Fibroblast of skin of right quadriceps (primary cell): ENCODE data around the gene C10orf71.

ENCODE experiments used
- DNase-seq: peaks from one replicate; pipeline ENCODE4 v3.0.0-alpha.2; 2013

C10orf71 gene

GRCh38 chr10:49273082-49273465 is 25.9 kb upstream of the C10orf71 start:
- no peak for DNase-seq

DNA sequence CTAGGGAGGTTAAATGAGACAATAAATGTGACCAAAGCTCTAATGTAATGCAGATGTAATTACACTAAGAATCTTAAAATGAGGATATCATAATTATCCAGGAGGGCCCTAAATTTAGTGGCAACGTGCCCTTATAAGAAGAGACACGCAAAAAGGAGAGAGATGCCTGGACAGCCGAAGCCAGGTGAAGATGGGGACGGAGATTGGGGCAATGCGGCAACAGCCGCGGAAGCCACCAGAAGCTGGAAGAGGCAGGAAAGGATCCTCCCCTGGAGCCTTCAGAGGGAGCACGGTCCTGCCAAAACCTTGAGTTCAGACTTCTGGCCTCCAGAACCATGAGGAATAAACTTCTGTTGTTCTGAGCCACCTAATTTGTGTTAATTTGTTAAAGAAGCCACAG is 25.3 kb upstream of the C10orf71 start:
- no peak for DNase-seq

- no peak for DNase-seq
Observed at GRCh38 chr10:49274886-49275285, 24.1 kb upstream of the C10orf71 start.

- DNase-seq = no peak
Observed at GRCh38 chr10:49275896-49276295, 23.1 kb upstream of the C10orf71 start.

- no peak for DNase-seq
Observed at GRCh38 chr10:49276596-49276995, 22.4 kb upstream of the C10orf71 start.

DNA sequence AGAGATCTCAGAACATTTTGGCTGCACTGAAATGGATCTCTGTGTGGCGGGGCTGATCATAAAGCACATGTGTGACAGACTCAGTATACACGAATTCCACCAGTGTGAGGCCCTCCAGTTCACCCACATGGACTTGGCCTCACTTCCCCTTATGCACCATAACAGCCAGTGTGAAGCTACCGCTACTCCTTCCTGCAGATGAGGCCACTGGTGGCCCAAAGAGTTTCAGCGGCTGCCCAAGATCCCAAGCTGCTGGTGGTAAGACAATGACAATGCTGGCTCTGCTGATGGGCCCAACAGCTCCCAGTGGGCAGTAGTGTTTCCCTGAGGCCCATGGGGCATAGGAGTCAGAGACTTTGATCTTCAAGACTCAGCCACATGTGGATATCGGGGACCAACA is 21.0 kb upstream of the C10orf71 start:
- no peak for DNase-seq

DNA sequence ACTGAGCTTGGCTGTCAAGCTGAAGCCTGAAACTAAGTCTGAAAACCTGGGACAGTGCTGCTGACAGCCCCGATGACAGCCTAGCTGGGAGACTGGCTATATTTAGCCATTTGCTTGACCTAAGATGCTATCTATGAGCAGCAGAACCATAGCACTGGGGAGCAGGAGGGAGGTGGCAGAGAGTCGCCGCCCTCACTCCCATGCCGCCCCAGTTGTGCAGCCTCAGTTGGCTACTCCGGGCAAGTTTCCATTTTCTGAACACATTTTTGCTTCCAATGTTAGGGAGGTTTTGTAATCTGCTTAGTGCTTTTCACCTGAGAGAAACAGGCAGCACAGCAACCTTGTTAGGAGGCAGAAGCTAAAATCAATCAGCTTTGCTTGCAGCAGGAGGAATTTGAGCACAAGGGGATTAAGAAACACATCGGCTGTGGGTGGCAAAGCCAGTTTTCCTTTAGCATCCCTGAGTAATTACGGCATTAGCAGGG is 20.4 kb upstream of the C10orf71 start:
- no peak for DNase-seq

GRCh38 chr10:49279015-49279880 is 19.7 kb upstream of the C10orf71 start:
- no peak for DNase-seq

DNA sequence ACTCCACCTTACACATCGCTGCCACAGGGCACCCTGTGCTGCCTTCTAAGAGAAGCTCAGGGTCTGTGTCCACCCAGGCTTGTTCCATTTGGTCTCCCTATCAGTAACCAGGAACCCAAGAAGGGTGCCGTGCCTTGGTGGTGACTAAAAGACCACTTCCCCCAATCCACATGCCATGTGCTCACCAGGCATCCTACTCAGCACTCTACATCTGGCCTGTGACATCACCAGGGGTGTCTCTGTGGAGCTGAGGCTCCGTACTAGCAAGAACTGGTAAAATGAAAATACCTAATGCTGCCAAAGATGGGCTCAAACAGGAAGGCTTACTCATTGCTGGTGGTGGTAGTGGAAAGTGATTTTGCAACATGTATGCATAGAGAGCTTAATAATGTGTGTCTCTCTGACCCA is 19.0 kb upstream of the C10orf71 start:
- peak; percentile 73 for DNase-seq

GRCh38 chr10:49281461-49281860 is 17.5 kb upstream of the C10orf71 start:
- no peak for DNase-seq

- no peak for DNase-seq
Observed at GRCh38 chr10:49282306-49282705, 16.7 kb upstream of the C10orf71 start.

DNA sequence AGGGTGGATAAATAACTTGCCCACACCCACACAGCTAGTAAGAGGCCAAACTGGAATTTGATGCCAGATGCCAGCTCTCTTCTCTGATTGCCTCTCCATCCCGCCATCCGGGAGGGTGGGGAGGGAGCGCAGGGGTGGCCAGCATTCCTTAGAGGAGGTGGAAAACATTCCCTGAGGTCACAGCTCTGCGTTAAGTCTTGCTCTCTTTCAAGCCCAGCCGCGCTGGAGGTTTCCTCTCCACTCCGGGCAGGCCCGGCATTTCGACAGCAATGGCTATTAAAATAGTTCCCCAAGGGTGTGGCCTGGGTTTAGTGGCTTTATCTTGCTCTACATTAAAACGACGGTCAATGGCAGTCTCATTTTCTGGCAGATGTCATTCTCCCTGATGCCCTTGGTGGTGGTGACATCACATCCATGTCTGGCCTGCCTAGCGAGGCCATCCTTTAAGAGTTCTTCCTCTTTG is 16.1 kb upstream of the C10orf71 start:
- no peak for DNase-seq

- no peak for DNase-seq
Observed at GRCh38 chr10:49283491-49283890, 15.5 kb upstream of the C10orf71 start.

DNA sequence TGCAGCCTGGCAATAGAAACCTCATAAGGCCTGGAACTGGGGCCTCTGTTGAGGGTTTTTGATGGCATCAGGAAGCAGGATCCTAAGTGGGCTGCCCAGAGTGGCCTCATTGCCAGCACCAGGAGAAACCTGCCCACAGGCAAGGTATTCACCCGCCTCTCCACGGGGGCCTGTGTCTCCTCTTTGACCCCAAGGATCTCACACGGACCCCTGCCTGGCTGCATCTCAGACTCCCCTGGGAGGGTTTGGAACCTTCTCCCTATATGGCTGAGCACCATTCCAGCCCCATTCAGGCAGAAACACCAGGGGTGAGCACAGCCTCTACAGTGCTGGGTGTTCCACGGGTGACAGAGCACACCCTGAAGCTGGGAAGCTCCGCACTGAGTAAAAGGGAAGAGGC is 14.6 kb upstream of the C10orf71 start:
- no peak for DNase-seq

- no peak for DNase-seq
Observed at GRCh38 chr10:49285232-49285631, 13.7 kb upstream of the C10orf71 start.

DNA sequence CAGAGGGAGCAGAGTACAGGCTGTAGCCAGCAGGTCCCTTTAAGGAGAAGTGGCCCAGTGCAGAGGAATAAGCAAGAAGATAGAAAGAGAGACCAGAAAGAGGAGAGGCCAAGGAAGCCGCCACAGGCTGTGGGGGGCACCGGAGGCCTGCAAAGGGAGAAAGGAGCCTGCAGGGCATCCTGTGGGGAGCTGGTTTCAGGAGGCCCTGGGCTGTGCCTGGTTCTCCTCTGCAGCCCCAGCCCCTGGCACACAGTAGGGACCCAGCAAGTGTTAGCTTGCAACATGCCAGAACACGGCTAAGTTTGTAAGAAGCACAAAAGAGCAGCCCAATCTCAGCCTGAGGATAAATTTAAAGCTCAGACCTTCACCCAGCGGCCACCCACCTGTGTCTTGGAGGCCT is 12.3 kb upstream of the C10orf71 start:
- no peak for DNase-seq

DNA sequence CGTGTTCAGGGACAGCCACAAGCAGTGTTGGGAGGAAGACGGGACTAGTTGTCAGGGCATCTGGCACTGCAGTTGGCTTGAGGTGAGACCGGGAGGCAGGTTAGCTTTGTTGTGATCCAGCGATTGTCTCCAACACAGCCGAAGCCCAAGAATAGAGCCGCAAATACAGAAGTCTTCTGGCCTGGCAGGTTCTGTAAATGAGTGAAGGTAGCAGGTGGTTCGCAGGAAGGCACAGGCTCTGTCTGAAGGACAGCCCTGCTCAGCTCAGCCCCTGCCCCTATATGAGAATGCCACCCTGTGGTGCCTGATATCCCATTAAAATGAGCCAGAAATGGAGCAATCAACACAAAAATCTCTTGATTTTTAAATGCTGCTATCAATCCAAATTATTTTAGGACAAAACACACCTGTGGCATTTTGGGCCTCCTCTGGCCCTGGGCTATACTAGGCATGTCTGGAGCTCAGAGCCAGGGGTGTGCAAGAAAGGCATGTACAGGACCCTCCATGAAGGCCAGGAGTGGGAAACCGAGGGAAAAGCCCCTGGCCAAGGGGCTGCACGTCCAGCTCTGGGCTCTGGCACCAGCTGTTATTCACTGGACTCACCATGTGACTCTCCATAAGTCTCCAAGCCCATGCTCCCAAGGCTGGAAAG is 11.2 kb upstream of the C10orf71 start:
- DNase-seq = no peak

DNA sequence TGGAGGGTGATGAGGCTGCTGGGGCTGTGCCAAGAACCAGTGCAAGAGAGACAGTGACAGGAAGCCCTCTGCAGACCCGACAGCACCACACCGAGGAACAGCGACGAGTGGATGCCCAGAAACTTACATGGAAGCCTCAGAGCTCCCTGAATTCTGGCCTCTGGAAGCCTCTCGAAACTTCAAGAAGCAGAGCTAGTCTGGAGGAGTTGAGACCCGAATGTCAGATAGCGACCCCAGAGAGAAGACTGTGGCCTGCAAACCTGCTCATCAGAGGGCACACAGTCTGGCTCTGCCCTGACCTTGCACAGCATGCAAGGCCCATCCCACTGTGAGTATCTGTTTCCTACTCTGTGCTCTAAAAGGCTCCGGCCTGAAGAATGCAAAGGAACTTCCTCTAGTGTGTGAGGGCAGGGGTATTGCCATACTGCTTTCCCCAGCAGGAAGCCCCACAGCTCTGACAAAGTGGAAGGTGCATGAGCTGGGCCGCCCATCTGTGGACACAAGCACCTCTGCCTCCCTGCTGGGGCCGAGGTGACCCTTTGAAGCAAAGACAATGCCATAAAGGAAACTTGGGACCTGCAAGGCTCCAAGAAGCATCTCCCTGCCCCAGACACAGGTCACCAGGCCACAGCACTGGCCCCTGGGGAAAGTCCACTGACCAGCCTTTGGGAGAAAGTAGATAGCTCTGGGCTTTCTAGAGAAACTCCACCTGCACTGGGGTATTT is 10.5 kb upstream of the C10orf71 start:
- no peak for DNase-seq

DNA sequence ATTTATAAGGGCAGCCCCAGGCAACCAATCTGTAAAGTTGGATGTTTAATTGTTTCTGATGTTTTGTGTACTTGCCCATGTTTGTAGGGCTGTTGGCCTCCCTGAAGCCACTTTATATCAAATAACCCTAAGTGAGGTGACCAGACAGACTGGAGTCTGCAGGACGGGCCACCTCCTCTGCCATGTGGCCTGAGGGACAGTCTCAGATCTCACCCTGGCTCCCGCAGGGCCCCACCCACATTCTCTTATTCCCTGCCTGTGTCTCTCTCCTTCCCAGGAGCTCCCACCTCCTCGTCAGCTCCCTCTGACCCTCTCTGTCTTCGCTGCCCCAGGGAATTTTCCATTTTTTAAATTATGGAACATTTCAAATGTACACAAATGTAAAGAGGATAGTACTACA is 9.5 kb upstream of the C10orf71 start:
- DNase-seq = no peak

DNA sequence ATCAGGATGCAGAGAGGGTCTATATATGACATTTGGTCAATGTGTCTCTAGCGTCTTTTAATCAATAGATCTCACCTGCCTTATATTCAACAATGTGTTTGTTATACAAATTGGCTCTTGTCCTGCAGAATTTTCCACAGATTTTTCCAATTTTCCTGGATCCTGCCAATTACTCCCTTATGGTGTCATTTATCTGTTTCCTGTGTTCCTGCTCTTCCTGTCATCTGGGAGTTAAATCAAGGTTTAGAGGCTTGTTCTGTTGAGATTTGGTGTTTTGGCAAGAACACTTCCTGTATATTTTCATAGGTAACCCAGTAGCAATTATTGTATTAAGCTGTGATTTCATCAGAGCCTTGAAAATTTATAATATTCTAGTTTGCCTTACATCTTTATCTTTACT is 8.8 kb upstream of the C10orf71 start:
- no peak for DNase-seq

GRCh38 chr10:49290607-49291006 is 8.4 kb upstream of the C10orf71 start:
- no peak for DNase-seq

DNA sequence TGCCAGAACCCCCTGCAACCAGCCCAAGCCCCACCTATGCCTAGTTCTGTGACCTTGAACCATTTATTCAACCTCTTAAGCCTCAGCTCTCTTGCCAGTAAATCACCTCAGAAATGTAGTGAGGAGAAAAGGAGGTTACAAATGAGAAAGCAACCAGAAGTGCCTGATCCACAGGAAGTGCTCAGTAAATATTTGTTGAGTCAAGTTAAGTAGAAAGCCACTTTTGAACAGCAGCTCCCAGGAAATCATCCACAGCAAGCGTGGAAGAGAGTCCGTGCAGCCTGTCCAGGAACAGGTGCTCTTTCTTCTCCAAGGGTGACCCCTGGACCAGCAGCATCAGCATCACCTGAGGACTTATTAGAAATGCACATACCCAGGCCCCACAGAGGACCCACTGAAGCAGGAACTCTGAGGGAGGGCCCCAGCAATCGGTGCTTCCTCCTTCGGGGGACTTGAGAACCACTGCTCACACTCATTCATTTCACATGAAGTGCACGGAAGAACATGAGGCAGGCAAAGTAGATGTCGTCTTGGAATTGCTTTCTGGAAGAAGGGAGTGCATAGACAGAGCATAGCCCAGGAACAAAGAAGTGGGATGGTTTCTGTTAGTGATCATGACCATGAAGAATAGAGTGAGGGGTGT is 6.3 kb upstream of the C10orf71 start:
- no peak for DNase-seq

GRCh38 chr10:49293208-49293603 is 5.8 kb upstream of the C10orf71 start:
- no peak for DNase-seq
